Natural killer cell (primary cell): ENCODE data around the gene PIH1D1. TPM values are rescaled to one million over a fixed set of nuclear protein-coding genes. Genes with fewer than 3 reads are reported as not detected.

Source experiments
- ATAC-seq, 3 donors: fragments of 150-1000 bp in 2 of 3; fragments of 200-7000 bp in 1 of 3; cut with Tn5 transposase; 1 replicate in 1 of 3; 2 replicates in 2 of 3; pipeline ENCODE4 v1.10.0; 2021; ENCODE audit warnings: mild to moderate bottlenecking in 2 of 3, moderate library complexity in 2 of 3
- DNase-seq, 2 donors: peaks; one replicate each; pipeline versions ENCODE4 v3.0.0 to v3.0.0-alpha.2; 2013 to 2021; ENCODE audit warnings: mixed read lengths in 1 of 2
- H3K27ac ChIP-seq: one replicate; pipeline ENCODE4 v1.5.1; 2013; ENCODE audit warnings: mild to moderate bottlenecking, low read length
- H3K27me3 ChIP-seq: one replicate; pipeline ENCODE4 v1.6.1; 2013; ENCODE audit warnings: low read length; ENCODE audit not compliant: control insufficient read depth, insufficient read depth
- H3K36me3 ChIP-seq: one replicate; pipeline ENCODE4 v1.6.1; 2013; ENCODE audit warnings: low read length; ENCODE audit not compliant: control insufficient read depth, insufficient read depth
- H3K4me1 ChIP-seq: one replicate; pipeline ENCODE4 v1.6.1; 2013; ENCODE audit warnings: low read length; ENCODE audit not compliant: control insufficient read depth, insufficient read depth
- H3K4me3 ChIP-seq: one replicate; pipeline ENCODE4 v1.5.1; 2013; ENCODE audit warnings: low read length
- H3K9me3 ChIP-seq: one replicate; pipeline ENCODE4 v1.6.1; 2013; ENCODE audit warnings: low read length; ENCODE audit not compliant: control insufficient read depth, insufficient read depth
- H3K27ac Mint-ChIP-seq, 2 donors: one replicate each; pipeline ENCODE4 v1.8.0; 2022; ENCODE audit warnings: mild to moderate bottlenecking in 2 of 2, mixed read lengths in 2 of 2, moderate library complexity in 1 of 2
- H3K27me3 Mint-ChIP-seq, 2 donors: one replicate each; pipeline ENCODE4 v1.8.0; 2022; ENCODE audit warnings: low read depth in 2 of 2, mixed read lengths in 2 of 2
- H3K36me3 Mint-ChIP-seq: one replicate; pipeline ENCODE4 v1.8.0; 2022; ENCODE audit warnings: mixed read lengths
- H3K4me1 Mint-ChIP-seq, 2 donors: one replicate each; pipeline ENCODE4 v1.8.0; 2022; ENCODE audit warnings: mixed read lengths in 2 of 2
- H3K4me3 Mint-ChIP-seq: one replicate; pipeline ENCODE4 v1.8.0; 2022; ENCODE audit warnings: mild to moderate bottlenecking, moderate library complexity, mixed read lengths
- H3K9me3 Mint-ChIP-seq, 2 donors: one replicate each; pipeline ENCODE4 v1.8.0; 2022; ENCODE audit warnings: mixed read lengths in 2 of 2
- WGBS: methylation state at CpG from one replicate; pipeline ENCODE4 v1.1.7; 2013; ENCODE audit warnings: missing lambda C conversion rate; ENCODE audit not compliant: insufficient coverage; 5-methylcytosine and 5-hydroxymethylcytosine counted together
- intact Hi-C: fragments of 100-400 bp; cut with micrococcal nuclease; formaldehyde crosslinking; loops from one replicate; pipeline ENCODE4 v1.14.2; 2022
- total RNA-seq, 4 donors: library from RNA; stranded (reverse); fragments of 120-200 nt in 1 of 4; gene quantifications; one replicate each; pipeline versions ENCODE4 v1.2.3 to v1.2.4, GENCODE V29; 2013 to 2022
- TF ChIP-seq, protein P1 (sequence below): fragments of 200-600 bp; IDR thresholded peaks from one replicate; pipeline ENCODE4 v1.8.0; 2022; ENCODE audit warnings: antibody characterized with exemption

PIH1D1 gene
- total RNA-seq, 3 donors from 2014 or later (not counting 1 experiment from before 2014, with no cell fraction given), result 112 to 149 (median 138) TPM

DNA sequence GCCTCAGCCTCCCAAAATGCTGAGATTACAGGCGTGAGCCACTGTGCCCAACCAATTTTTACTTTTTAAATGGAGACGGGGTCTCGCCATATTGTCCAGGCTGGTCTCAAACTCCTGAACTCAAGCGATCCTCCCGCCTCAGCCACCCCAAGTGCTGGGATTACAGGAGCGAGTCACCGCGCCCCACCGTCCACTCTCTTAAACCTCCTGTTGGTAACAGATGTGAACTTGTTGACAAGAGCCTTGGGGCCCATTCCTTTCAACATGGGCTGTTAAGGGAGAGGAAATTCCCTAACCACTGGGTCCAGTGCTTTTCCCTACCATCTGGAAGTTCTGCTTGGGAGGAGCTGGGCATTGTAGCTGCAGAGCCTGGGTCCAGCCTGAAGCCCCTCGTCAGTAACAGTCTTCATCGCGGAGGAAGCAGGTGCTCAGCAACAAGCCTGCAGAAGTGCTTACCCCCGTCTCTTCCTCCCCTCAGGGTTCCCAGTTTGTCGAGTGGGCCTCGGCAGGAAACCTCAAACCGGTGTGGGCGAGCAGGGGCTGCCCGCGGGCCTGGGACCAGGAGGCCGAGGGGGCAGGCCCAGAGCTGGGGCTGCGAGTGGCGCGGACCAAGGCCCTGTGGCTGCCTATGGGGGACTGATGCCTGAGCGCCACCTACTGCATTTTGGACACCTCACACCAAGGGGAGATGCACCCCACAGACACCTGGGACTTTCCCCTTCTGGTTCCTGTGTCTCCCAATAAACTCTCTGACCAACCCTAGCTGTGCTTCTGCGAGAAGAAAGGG is 18.4 kb upstream of the PIH1D1 start:
- H3K4me3 ChIP-seq, result no peak overlapping the region
- peaks cover 7% of the 10 kb centered on the region for H3K36me3 ChIP-seq

DNA sequence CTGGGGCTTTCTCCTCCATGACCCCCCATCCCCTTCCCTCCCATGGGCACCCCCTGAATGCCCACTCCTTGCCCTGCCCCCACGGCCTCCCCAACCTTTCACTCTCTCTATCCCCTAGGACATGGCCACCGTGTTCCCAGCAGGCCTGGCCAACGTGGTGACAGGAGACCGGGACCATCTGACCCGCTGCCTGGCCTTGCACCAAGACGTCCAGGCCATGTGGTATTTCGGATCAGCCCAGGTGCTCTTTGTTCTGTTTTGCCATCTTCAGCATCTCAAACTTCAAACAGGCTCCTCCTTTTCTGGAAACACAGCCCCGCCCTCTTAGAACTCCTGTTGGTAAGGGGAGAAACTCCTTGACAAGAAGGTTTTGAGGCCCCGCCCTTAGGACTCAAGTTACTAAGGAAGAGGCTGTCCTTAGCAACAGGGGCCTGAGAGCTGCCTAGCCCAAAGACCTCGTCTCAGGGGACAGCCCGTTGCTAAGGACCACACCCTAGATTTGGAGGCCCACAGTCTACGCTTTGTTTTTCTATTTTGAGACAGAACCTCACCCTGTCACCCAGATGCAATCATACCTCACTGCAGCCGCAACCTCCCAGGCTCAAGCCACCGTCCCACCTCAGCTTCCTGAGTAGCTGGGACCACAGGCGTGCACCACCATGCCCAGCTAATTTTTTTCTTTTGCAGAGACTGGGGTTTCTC is 17.3 kb upstream of the PIH1D1 start:
- Mint-ChIP-seq H3K4me1 (peaks cover 21 to 37% of the 10 kb centered on the region in 2 donors), H3K27ac (peak overlapping the region; percentile 92 to 97), H3K27me3 (no peaks in the 10 kb centered on the region), H3K4me3 (peak overlapping the region; percentile 86), H3K9me3 (no peaks in the 10 kb centered on the region), H3K36me3 (no peaks in the 10 kb centered on the region)
- intact Hi-C loops, result loop anchor here (1.0 kb wide), 1 partner anchor 16 kb away; the partner anchor contains the start of gene ALDH16A1
- Histone ChIP-seq H3K9me3 (no peaks in the 10 kb centered on the region), H3K27me3 (no peaks in the 10 kb centered on the region), H3K4me3 (no peak overlapping the region), H3K36me3 (peaks cover 18% of the 10 kb centered on the region), H3K4me1 (peaks cover 60% of the 10 kb centered on the region), H3K27ac (peak overlapping the region; percentile 97)
- ATAC-seq, result peak; percentile 64 to 87 (median 72)
- 30% methylated on average over 15 of the region's 15 CpGs for WGBS
- TF ChIP-seq, protein P1, sequence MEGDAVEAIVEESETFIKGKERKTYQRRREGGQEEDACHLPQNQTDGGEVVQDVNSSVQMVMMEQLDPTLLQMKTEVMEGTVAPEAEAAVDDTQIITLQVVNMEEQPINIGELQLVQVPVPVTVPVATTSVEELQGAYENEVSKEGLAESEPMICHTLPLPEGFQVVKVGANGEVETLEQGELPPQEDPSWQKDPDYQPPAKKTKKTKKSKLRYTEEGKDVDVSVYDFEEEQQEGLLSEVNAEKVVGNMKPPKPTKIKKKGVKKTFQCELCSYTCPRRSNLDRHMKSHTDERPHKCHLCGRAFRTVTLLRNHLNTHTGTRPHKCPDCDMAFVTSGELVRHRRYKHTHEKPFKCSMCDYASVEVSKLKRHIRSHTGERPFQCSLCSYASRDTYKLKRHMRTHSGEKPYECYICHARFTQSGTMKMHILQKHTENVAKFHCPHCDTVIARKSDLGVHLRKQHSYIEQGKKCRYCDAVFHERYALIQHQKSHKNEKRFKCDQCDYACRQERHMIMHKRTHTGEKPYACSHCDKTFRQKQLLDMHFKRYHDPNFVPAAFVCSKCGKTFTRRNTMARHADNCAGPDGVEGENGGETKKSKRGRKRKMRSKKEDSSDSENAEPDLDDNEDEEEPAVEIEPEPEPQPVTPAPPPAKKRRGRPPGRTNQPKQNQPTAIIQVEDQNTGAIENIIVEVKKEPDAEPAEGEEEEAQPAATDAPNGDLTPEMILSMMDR, result no peak
- peak; percentile 81 to 97 for DNase-seq

More for the DNA sequence above, 18.4 kb upstream of the PIH1D1 start:
- peaks cover 23 to 48% of the 10 kb centered on the region in 2 donors for H3K4me1 Mint-ChIP-seq
- intact Hi-C loops, result loop anchor here (1.0 kb wide), 4 partner anchors 17 to 135 kb away; partner anchors contain the start of genes ALDH16A1 and CD37
- H3K4me3 Mint-ChIP-seq, result peak overlapping the region; percentile 84
- 10% methylated on average over 21 of the region's 25 CpGs for WGBS
- ATAC-seq (peak; percentile 61 to 79 (median 75)), DNase-seq (peak; percentile 83 to 95)
- no peaks in the 10 kb centered on the region for H3K36me3 Mint-ChIP-seq
- Histone ChIP-seq H3K4me1 (peaks cover 67% of the 10 kb centered on the region), H3K27me3 (no peaks in the 10 kb centered on the region), H3K9me3 (no peaks in the 10 kb centered on the region), H3K27ac (peak overlapping the region; percentile 97)
- H3K27ac Mint-ChIP-seq, result peak overlapping the region; percentile 92 to 97
- H3K9me3 Mint-ChIP-seq, result no peaks in the 10 kb centered on the region
- TF ChIP-seq, protein P1, result peak; percentile 70
- no peaks in the 10 kb centered on the region for H3K27me3 Mint-ChIP-seq

- Mint-ChIP-seq H3K27ac (peak overlapping the region; percentile 92 to 97), H3K9me3 (no peaks in the 10 kb centered on the region), H3K4me1 (peaks cover 21 to 34% of the 10 kb centered on the region in 2 donors), H3K4me3 (no peak overlapping the region), H3K36me3 (no peaks in the 10 kb centered on the region), H3K27me3 (no peaks in the 10 kb centered on the region)
- TF ChIP-seq, protein P1, result no peak
- Histone ChIP-seq H3K27ac (peak overlapping the region; percentile 97), H3K9me3 (no peaks in the 10 kb centered on the region), H3K27me3 (no peaks in the 10 kb centered on the region), H3K36me3 (peaks cover 20% of the 10 kb centered on the region), H3K4me1 (peaks cover 53% of the 10 kb centered on the region), H3K4me3 (no peak overlapping the region)
- ATAC-seq (no peak), DNase-seq (no peak)
- WGBS, result 95% methylated on average over 19 of the region's 19 CpGs
- intact Hi-C loops, result no loop called here
Measured at GRCh38 chr19:49468199-49468598, 16.6 kb upstream of the PIH1D1 start.
